ENCODE data around the gene DCLK2. TPM values are rescaled to one million over a fixed set of nuclear protein-coding genes. Genes with fewer than 3 reads are reported as not detected.

DCLK2 gene
- total RNA-seq, 2 donors from 2014 or later: 3.1 to 3.9 TPM

DNA sequence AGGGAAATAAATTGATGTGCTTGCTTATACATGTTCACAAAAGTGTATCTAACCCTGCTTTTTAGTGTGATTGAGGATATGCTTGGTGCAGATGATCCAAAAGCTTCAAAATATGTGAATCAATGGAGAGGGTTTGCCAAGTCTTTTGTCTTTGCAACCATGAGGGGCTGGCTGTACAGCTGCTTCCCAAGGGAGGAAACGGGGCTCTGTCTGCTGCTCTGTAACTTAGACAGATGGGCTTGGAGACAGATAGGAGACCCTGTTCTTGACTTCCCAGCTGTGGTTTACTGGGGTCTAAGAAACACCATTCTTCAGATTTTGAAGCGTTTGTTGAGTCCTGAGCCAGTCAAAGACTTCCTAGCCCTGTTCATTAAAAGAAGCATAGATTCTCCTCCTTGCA, 152.3 kb downstream of the DCLK2 start:
- H3K36me3 ChIP-seq: no peaks in the 10 kb centered on the region
- no peaks in the 10 kb centered on the region for H3K27me3 ChIP-seq
- intact Hi-C loops (cut with DNase I): no loop called here
- H3K4me3 ChIP-seq: no peak overlapping the region
- H3K4me1 ChIP-seq: no peaks in the 10 kb centered on the region
- TF ChIP-seq, protein P1, sequence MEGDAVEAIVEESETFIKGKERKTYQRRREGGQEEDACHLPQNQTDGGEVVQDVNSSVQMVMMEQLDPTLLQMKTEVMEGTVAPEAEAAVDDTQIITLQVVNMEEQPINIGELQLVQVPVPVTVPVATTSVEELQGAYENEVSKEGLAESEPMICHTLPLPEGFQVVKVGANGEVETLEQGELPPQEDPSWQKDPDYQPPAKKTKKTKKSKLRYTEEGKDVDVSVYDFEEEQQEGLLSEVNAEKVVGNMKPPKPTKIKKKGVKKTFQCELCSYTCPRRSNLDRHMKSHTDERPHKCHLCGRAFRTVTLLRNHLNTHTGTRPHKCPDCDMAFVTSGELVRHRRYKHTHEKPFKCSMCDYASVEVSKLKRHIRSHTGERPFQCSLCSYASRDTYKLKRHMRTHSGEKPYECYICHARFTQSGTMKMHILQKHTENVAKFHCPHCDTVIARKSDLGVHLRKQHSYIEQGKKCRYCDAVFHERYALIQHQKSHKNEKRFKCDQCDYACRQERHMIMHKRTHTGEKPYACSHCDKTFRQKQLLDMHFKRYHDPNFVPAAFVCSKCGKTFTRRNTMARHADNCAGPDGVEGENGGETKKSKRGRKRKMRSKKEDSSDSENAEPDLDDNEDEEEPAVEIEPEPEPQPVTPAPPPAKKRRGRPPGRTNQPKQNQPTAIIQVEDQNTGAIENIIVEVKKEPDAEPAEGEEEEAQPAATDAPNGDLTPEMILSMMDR (IDR thresholded peaks at IDR 0.05): no peak
- no peaks in the 10 kb centered on the region for H3K9me3 ChIP-seq
- no peak for DNase-seq
- no peak overlapping the region for H3K9ac ChIP-seq (ENCODE audit: low read depth in 2 of 2, low read length in 2 of 2)
- H3K27ac ChIP-seq: no peak overlapping the region

- Histone ChIP-seq H3K4me3 (no peak overlapping the region), H3K27ac (no peak overlapping the region), H3K9me3 (no peaks in the 10 kb centered on the region), H3K36me3 (no peaks in the 10 kb centered on the region), H3K9ac (ENCODE audit: low read depth in 2 of 2, low read length in 2 of 2) (no peak overlapping the region), H3K4me1 (no peaks in the 10 kb centered on the region), H3K27me3 (no peaks in the 10 kb centered on the region)
- TF ChIP-seq, protein P1 (IDR thresholded peaks at IDR 0.05): no peak
- DNase-seq: no peak
- intact Hi-C loops (cut with DNase I): no loop called here
Measured at GRCh38 chr4:150231107-150231770, 153.0 kb downstream of the DCLK2 start.

DNA sequence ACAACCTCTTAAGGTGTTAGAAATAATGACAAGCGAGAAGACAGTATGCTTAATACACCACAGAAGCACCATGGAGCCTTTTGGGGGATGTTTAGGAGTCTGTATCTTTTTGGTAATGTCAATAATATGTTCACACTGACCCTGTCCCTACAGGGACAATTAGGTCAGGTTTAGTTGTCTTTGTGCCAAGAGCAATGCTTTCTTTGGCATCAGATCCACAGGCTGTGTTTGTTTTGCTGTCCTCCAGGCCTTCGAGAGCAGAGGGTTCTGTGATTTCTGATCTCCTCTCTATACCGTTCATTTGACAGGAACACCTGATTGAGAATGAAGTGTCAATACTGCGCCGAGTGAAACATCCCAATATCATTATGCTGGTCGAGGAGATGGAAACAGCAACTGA, 153.8 kb downstream of the DCLK2 start:
- H3K27me3 ChIP-seq: no peaks in the 10 kb centered on the region
- H3K36me3 ChIP-seq: no peaks in the 10 kb centered on the region
- intact Hi-C loops (cut with DNase I): no loop called here
- no peak for DNase-seq
- no peak overlapping the region for H3K9ac ChIP-seq (ENCODE audit: low read depth in 2 of 2, low read length in 2 of 2)
- H3K4me1 ChIP-seq: no peaks in the 10 kb centered on the region
- no peaks in the 10 kb centered on the region for H3K9me3 ChIP-seq
- no peak overlapping the region for H3K27ac ChIP-seq
- no peak overlapping the region for H3K4me3 ChIP-seq
- TF ChIP-seq, protein P1 (IDR thresholded peaks at IDR 0.05): no peak

GRCh38 chr4:150234246-150234645, 156.0 kb downstream of the DCLK2 start:
- Histone ChIP-seq H3K9ac (ENCODE audit: low read depth in 2 of 2, low read length in 2 of 2) (no peak overlapping the region), H3K9me3 (no peaks in the 10 kb centered on the region), H3K4me3 (no peak overlapping the region), H3K4me1 (no peaks in the 10 kb centered on the region), H3K36me3 (no peaks in the 10 kb centered on the region), H3K27ac (no peak overlapping the region), H3K27me3 (no peaks in the 10 kb centered on the region)
- TF ChIP-seq, protein P1 (IDR thresholded peaks at IDR 0.05): no peak
- DNase-seq: no peak
- intact Hi-C loops (cut with DNase I): no loop called here

GRCh38 chr4:150235317-150235716, 157.1 kb downstream of the DCLK2 start:
- H3K9ac ChIP-seq (ENCODE audit: low read depth in 2 of 2, low read length in 2 of 2): no peak overlapping the region
- no peak for DNase-seq
- intact Hi-C loops (cut with DNase I): no loop called here
- no peaks in the 10 kb centered on the region for H3K27me3 ChIP-seq
- H3K27ac ChIP-seq: no peak overlapping the region
- H3K36me3 ChIP-seq: no peaks in the 10 kb centered on the region
- no peak overlapping the region for H3K4me3 ChIP-seq
- H3K4me1 ChIP-seq: no peaks in the 10 kb centered on the region
- TF ChIP-seq, protein P1 (IDR thresholded peaks at IDR 0.05): no peak
- no peaks in the 10 kb centered on the region for H3K9me3 ChIP-seq

All from colonic mucosa (tissue), 4 donors.